OCI-LY7 (cell line): ENCODE results near the gene TUBE1. TPM values are rescaled to one million over a fixed set of nuclear protein-coding genes. Genes with fewer than 3 reads are reported as not detected.

ENCODE experiments used
- BruUV-seq: library from RNA; stranded (reverse); fragments of 400-500 nt; replicated peaks from 2 replicates; lab custom pipeline; 2021; lab: Mats Ljungman, UMichigan
- CTCF ChIA-PET: fragments of 300-600 bp; sonication (Branson Sonifier 250); formaldehyde crosslinking; loops from one replicate; lab custom pipeline; 2022; ENCODE audit warnings: antibody characterized with exemption; ENCODE audit not compliant: unreplicated experiment; lab: Charles Lee
- POLR2A ChIA-PET: fragments of 300-600 bp; sonication (Branson Sonifier 250); formaldehyde crosslinking; loops from one replicate; lab custom pipeline; 2022; ENCODE audit warnings: antibody characterized with exemption; lab: Charles Lee
- DNase-seq: peaks from one replicate; pipeline ENCODE4 v3.0.0-alpha.2; 2015; ENCODE audit warnings: low spot score
- H2AFZ ChIP-seq: fragments of 200-600 bp; sonication (generic), shearing (Covaris generic); 2 replicates; pipeline ENCODE4 v1.6.1; 2014; ENCODE audit warnings: mild to moderate bottlenecking, antibody characterized with exemption, low read length, moderate library complexity
- H3K27ac ChIP-seq: fragments of 200-600 bp; sonication (generic); 2 replicates; pipeline ENCODE4 v1.5.1; 2014; ENCODE audit warnings: mixed run types, low read depth, mild to moderate bottlenecking, moderate library complexity, low read length, inconsistent platforms; ENCODE audit not compliant: poor library complexity, severe bottlenecking
- H3K36me3 ChIP-seq: fragments of 200-600 bp; sonication (generic); 2 replicates; pipeline ENCODE4 v1.6.1; 2014; ENCODE audit warnings: mild to moderate bottlenecking, antibody characterized with exemption, low read length, moderate library complexity, mixed read lengths; ENCODE audit not compliant: insufficient read depth
- H3K4me1 ChIP-seq: fragments of 200-600 bp; sonication (generic); 2 replicates; pipeline ENCODE4 v1.5.1; 2014; ENCODE audit warnings: mild to moderate bottlenecking, low read length; ENCODE audit not compliant: insufficient read depth, poor library complexity, severe bottlenecking
- H3K4me2 ChIP-seq: fragments of 200-600 bp; sonication (generic); 2 replicates; pipeline ENCODE4 v1.6.1; 2014; ENCODE audit warnings: mild to moderate bottlenecking, low read length
- H3K4me3 ChIP-seq: fragments of 200-600 bp; sonication (generic); 2 replicates; pipeline ENCODE4 v1.5.1; 2014; ENCODE audit warnings: mild to moderate bottlenecking, low read depth, low read length; ENCODE audit not compliant: poor library complexity, severe bottlenecking
- H3K79me2 ChIP-seq: fragments of 200-600 bp; sonication (generic); 2 replicates; pipeline ENCODE4 v1.6.1; 2016; ENCODE audit warnings: low read depth, mild to moderate bottlenecking, low read length, moderate library complexity, mixed read lengths; ENCODE audit not compliant: insufficient read depth
- H3K9me2 ChIP-seq: fragments of 200-600 bp; sonication (generic); 2 replicates; pipeline ENCODE4 v1.6.1; 2016; ENCODE audit warnings: mild to moderate bottlenecking, low read length, mixed read lengths; ENCODE audit not compliant: insufficient read depth
- H3K9me3 ChIP-seq: fragments of 200-600 bp; sonication (generic); 2 replicates; pipeline ENCODE4 v1.6.1; 2014; ENCODE audit warnings: mild to moderate bottlenecking, mixed run types, low read length, mixed read lengths
- H4K20me1 ChIP-seq: fragments of 200-600 bp; sonication (generic); 2 replicates; pipeline ENCODE4 v1.6.1; 2014; ENCODE audit warnings: mild to moderate bottlenecking, antibody characterized with exemption, low read length, moderate library complexity, mixed read lengths; ENCODE audit not compliant: insufficient read depth
- CTCF ChIP-seq: fragments of 200-600 bp; sonication (generic); conservative IDR thresholded peaks from 2 replicates; pipeline ENCODE4 v1.5.1; 2014; ENCODE audit warnings: mild to moderate bottlenecking, antibody characterized with exemption, low read length, moderate library complexity, mixed read lengths
- EZH2phosphoT487 ChIP-seq: fragments of 200-600 bp; sonication (generic); IDR thresholded peaks from 2 replicates; pipeline ENCODE4 v1.6.1; 2018; ENCODE audit warnings: low read depth, borderline replicate concordance, mild to moderate bottlenecking, mixed run types, antibody characterized with exemption, low read length, moderate library complexity, mixed read lengths
- intact Hi-C: fragments of 100-400 bp; cut with micrococcal nuclease; formaldehyde crosslinking; loops from one replicate; pipeline ENCODE4 v1.10.0; 2022; ENCODE audit not compliant: unreplicated experiment
- total RNA-seq, 2 experiments: library from RNA; depleted of rRNA in 1 of 2; stranded (reverse); fragments of >200 nt in 1 of 2; shearing (Covaris generic) in 1 of 2; gene quantifications; 2 replicates each; pipeline ENCODE4 v1.2.3, GENCODE V29; 2014 to 2022

Gene TUBE1
- total RNA-seq, 2 experiments from 2014 or later, result 27.9 to 32.6 TPM

GRCh38 chr6:112081569-112081968 lies 5.7 kb downstream of the TUBE1 start:
- TF ChIP-seq CTCF (no peak), EZH2phosphoT487 (no peak)
- H2AFZ ChIP-seq, result no peak overlapping the region
- H4K20me1 ChIP-seq, result no peaks in the 10 kb centered on the region
- no peaks in the 10 kb centered on the region for H3K4me1 ChIP-seq
- no peaks in the 10 kb centered on the region for H3K9me2 ChIP-seq
- CTCF ChIA-PET, result no interaction called here
- peaks cover 5% of the 10 kb centered on the region; the same call in 1 of the 2 replicates for H3K79me2 ChIP-seq
- H3K36me3 ChIP-seq, result peaks cover 68% of the 10 kb centered on the region
- no TSS peak for BruUV-seq
- no peak overlapping the region for H3K27ac ChIP-seq
- intact Hi-C loops, result no loop called here
- no peak overlapping the region for H3K4me2 ChIP-seq
- H3K9me3 ChIP-seq, result no peaks in the 10 kb centered on the region
- H3K4me3 ChIP-seq, result no peak overlapping the region
- POLR2A ChIA-PET, result interaction anchor here (0.7 kb wide), 2 partner anchors 241 to 858 kb away, joined by 3 to 4 read pairs; no protein-coding TSS in a partner anchor
- no peak for DNase-seq

- Histone ChIP-seq H3K4me2 (no peak overlapping the region), H3K4me1 (no peaks in the 10 kb centered on the region), H3K36me3 (peaks cover 13% of the 10 kb centered on the region), H3K4me3 (no peak overlapping the region), H2AFZ (no peak overlapping the region), H3K79me2 (no peaks in the 10 kb centered on the region), H3K27ac (no peak overlapping the region), H4K20me1 (no peaks in the 10 kb centered on the region), H3K9me2 (no peaks in the 10 kb centered on the region), H3K9me3 (no peaks in the 10 kb centered on the region)
- TF ChIP-seq EZH2phosphoT487 (no peak), CTCF (no peak)
- no peak for DNase-seq
- intact Hi-C loops, result no loop called here
- no TSS peak for BruUV-seq
- ChIA-PET POLR2A (interaction anchor here (0.7 kb wide), 1 partner anchor 25 kb away, joined by 3 read pairs; no protein-coding TSS in a partner anchor), CTCF (no interaction called here)
Measured at GRCh38 chr6:112066606-112067005, 20.7 kb downstream of the TUBE1 start.

GRCh38 chr6:112065426-112065986 lies 21.8 kb downstream of the TUBE1 start:
- Histone ChIP-seq H3K36me3 (peaks cover 3% of the 10 kb centered on the region; the same call in 1 of the 2 replicates), H3K4me2 (no peak overlapping the region), H3K4me3 (no peak overlapping the region), H4K20me1 (no peaks in the 10 kb centered on the region), H3K27ac (no peak overlapping the region), H3K9me3 (no peaks in the 10 kb centered on the region), H3K79me2 (no peaks in the 10 kb centered on the region), H3K9me2 (no peaks in the 10 kb centered on the region), H2AFZ (no peak overlapping the region), H3K4me1 (no peaks in the 10 kb centered on the region)
- TF ChIP-seq EZH2phosphoT487 (no peak), CTCF (no peak)
- ChIA-PET POLR2A (interaction anchor here (0.7 to 1.2 kb wide), 4 partner anchors 9 to 1613 kb away, joined by 3 to 11 read pairs (median 4); partner anchors contain the start of genes FAM229B and TUBE1), CTCF (no interaction called here)
- DNase-seq, result no peak
- intact Hi-C loops, result no loop called here
- BruUV-seq, result no TSS peak
